Neural cell (in vitro differentiated cells): ENCODE data around the gene ASAP3. TPM values are rescaled to one million over a fixed set of nuclear protein-coding genes. Genes with fewer than 3 reads are reported as not detected.

Source experiments
- H2AFZ ChIP-seq: fragments of 200-600, 300-800 bp; sonication (generic), shearing (Covaris generic); 2 replicates; pipeline ENCODE4 v1.6.0; 2014; ENCODE audit warnings: low read depth, mild to moderate bottlenecking, antibody characterized with exemption, low read length, moderate library complexity
- H3F3A ChIP-seq: fragments of 200-600 bp; shearing (Covaris generic); 2 replicates; pipeline ENCODE4 v1.6.1; 2016; ENCODE audit warnings: mild to moderate bottlenecking, moderate library complexity, mixed read lengths, antibody characterized with exemption, low read length; ENCODE audit not compliant: insufficient read depth, poor library complexity, severe bottlenecking
- H3K27ac ChIP-seq: fragments of 200-600, 300-800 bp; sonication (generic), shearing (Covaris generic); 2 replicates; pipeline ENCODE4 v1.5.1; 2014; ENCODE audit warnings: mild to moderate bottlenecking, low read length, moderate library complexity
- H3K27me3 ChIP-seq: fragments of 300-800, 200-600 bp; sonication (generic), shearing (Covaris generic); 2 replicates; pipeline ENCODE4 v1.6.0; 2014; ENCODE audit warnings: mild to moderate bottlenecking, low read depth, low read length, moderate library complexity; ENCODE audit not compliant: insufficient read depth
- H3K36me3 ChIP-seq: fragments of 300-800, 200-600 bp; sonication (generic), shearing (Covaris generic); 2 replicates; pipeline ENCODE4 v1.5.1; 2014; ENCODE audit warnings: mild to moderate bottlenecking, antibody characterized with exemption, low read length, moderate library complexity; ENCODE audit not compliant: insufficient read depth
- H3K4me2 ChIP-seq: fragments of 300-800, 200-600 bp; sonication (generic), shearing (Covaris generic); 2 replicates; pipeline ENCODE4 v1.6.0; 2014; ENCODE audit warnings: mild to moderate bottlenecking, low read length
- H3K4me3 ChIP-seq: fragments of 300-800, 200-600 bp; sonication (generic), shearing (Covaris generic); 2 replicates; pipeline ENCODE4 v1.5.1; 2014; ENCODE audit warnings: mild to moderate bottlenecking, low read length, moderate library complexity
- H3K79me2 ChIP-seq: fragments of 200-600 bp; shearing (Covaris generic); replicated peaks from 2 replicates; pipeline ENCODE4 v1.6.0; 2014; ENCODE audit warnings: mild to moderate bottlenecking, low read length, moderate library complexity; ENCODE audit not compliant: insufficient read depth
- H3K9ac ChIP-seq: fragments of 300-800, 200-600 bp; sonication (generic), shearing (Covaris generic); 2 replicates; pipeline ENCODE4 v1.6.1; 2016; ENCODE audit warnings: mild to moderate bottlenecking, low read length, mixed read lengths
- H3K9me2 ChIP-seq: fragments of 200-600 bp; shearing (Covaris generic); 2 replicates; pipeline ENCODE4 v1.6.1; 2016; ENCODE audit warnings: mild to moderate bottlenecking, low read length, mixed read lengths; ENCODE audit not compliant: insufficient read depth
- H3K9me3 ChIP-seq: fragments of 200-600, 300-800 bp; sonication (generic), shearing (Covaris generic); 2 replicates; pipeline ENCODE4 v1.6.1; 2016; ENCODE audit warnings: mild to moderate bottlenecking, mixed run types, low read length, moderate library complexity, mixed read lengths
- H4K20me1 ChIP-seq: fragments of 200-600 bp; shearing (Covaris generic); 2 replicates; pipeline ENCODE4 v1.6.1; 2016; ENCODE audit warnings: mild to moderate bottlenecking, mixed run types; ENCODE audit not compliant: insufficient read depth
- CTCF ChIP-seq: fragments of 450-650 bp; IDR thresholded peaks from 2 replicates; pipeline ENCODE4 v1.5.1; 2014; ENCODE audit warnings: antibody characterized with exemption, mild to moderate bottlenecking, moderate library complexity; ENCODE audit not compliant: poor library complexity, severe bottlenecking
- EP300 ChIP-seq: fragments of 450-650 bp; conservative IDR thresholded peaks from 2 replicates; pipeline ENCODE4 v1.6.1; 2014; ENCODE audit warnings: antibody characterized with exemption, mild to moderate bottlenecking, moderate library complexity; ENCODE audit not compliant: poor library complexity, severe bottlenecking
- EZH2 ChIP-seq: fragments of 200-600, 300-800 bp; shearing (Covaris generic), sonication (generic); IDR thresholded peaks from 2 replicates; pipeline ENCODE4 v1.6.1; 2014; ENCODE audit warnings: antibody characterized with exemption, low read length, borderline replicate concordance, mild to moderate bottlenecking; ENCODE audit not compliant: insufficient read depth, poor library complexity, severe bottlenecking
- MXI1 ChIP-seq: fragments of 450-650 bp; conservative IDR thresholded peaks from 2 replicates; pipeline ENCODE4 v1.6.1; 2014; ENCODE audit warnings: antibody characterized with exemption, mild to moderate bottlenecking; ENCODE audit not compliant: poor library complexity, severe bottlenecking
- POLR2AphosphoS5 ChIP-seq: IDR thresholded peaks from 2 replicates; pipeline ENCODE4 v1.6.1; 2012
- RAD21 ChIP-seq: fragments of 450-650 bp; conservative IDR thresholded peaks from 2 replicates; pipeline ENCODE4 v1.6.1; 2014; ENCODE audit warnings: antibody characterized with exemption, mild to moderate bottlenecking, moderate library complexity
- REST ChIP-seq: IDR thresholded peaks from 2 replicates; pipeline ENCODE4 v1.6.1; 2012; ENCODE audit warnings: borderline replicate concordance
- SMC3 ChIP-seq: fragments of 450-650 bp; conservative IDR thresholded peaks from 2 replicates; pipeline ENCODE4 v1.6.1; 2014; ENCODE audit warnings: antibody characterized with exemption, mild to moderate bottlenecking, moderate library complexity; ENCODE audit not compliant: poor library complexity
- TAF1 ChIP-seq: IDR thresholded peaks from 2 replicates; pipeline ENCODE4 v1.6.1; 2012; ENCODE audit warnings: low read depth
- polyA plus RNA-seq: library from polyadenylated mRNA; depleted of rRNA; stranded (reverse); fragments of >200 nt; gene quantifications from 2 replicates; pipeline ENCODE4 v1.2.3, GENCODE V29; 2014

Gene ASAP3
- polyA plus RNA-seq, 1 donor from 2014 or later = 24.9 TPM

- Histone ChIP-seq H3F3A (no peaks in the 10 kb centered on the region), H3K9me2 (no peaks in the 10 kb centered on the region), H3K9ac (no peak overlapping the region), H3K4me3 (no peak overlapping the region), H3K9me3 (no peaks in the 10 kb centered on the region), H3K36me3 (no peaks in the 10 kb centered on the region), H4K20me1 (no peaks in the 10 kb centered on the region), H3K4me2 (no peak overlapping the region), H3K79me2 (no peaks in the 10 kb centered on the region), H3K27me3 (no peaks in the 10 kb centered on the region), H3K27ac (no peak overlapping the region), H2AFZ (no peak overlapping the region)
- TF ChIP-seq SMC3 (no peak), REST (no peak), EZH2 (no peak), POLR2AphosphoS5 (no peak), RAD21 (no peak), TAF1 (no peak), EP300 (no peak), MXI1 (no peak), CTCF (no peak)
Measured at GRCh38 chr1:23459338-23459757, 24.6 kb downstream of the ASAP3 start.

- no peaks in the 10 kb centered on the region for H3K36me3 ChIP-seq
Measured at GRCh38 chr1:23456226-23456625, 27.8 kb downstream of the ASAP3 start.

More at GRCh38 chr1:23456226-23456625, 27.8 kb downstream of the ASAP3 start:
- Histone ChIP-seq H3K9ac (no peak overlapping the region), H3K4me2 (no peak overlapping the region), H3K27me3 (no peaks in the 10 kb centered on the region), H4K20me1 (no peaks in the 10 kb centered on the region), H3K9me2 (no peaks in the 10 kb centered on the region), H2AFZ (no peak overlapping the region), H3F3A (no peaks in the 10 kb centered on the region), H3K27ac (no peak overlapping the region), H3K79me2 (no peaks in the 10 kb centered on the region), H3K4me3 (no peak overlapping the region), H3K9me3 (no peaks in the 10 kb centered on the region)
- TF ChIP-seq POLR2AphosphoS5 (no peak), SMC3 (no peak), TAF1 (no peak), EP300 (no peak), MXI1 (no peak), CTCF (no peak), EZH2 (no peak), REST (no peak)
